ENCODE results near the gene CDH6. TPM values are rescaled to one million over a fixed set of nuclear protein-coding genes. Genes with fewer than 3 reads are reported as not detected.

CDH6 gene
- total and polyA plus RNA-seq, 10 of the 15 experiments (the other 5 are each of a cell fraction or from before 2014, with no cell fraction given), result 0.01 TPM; not detected in 9

- no peak for TF ChIP-seq REST (IDR thresholded peaks at IDR 0.05; ENCODE audit: low read depth, low read length)
- TF ChIP-seq CHD1 (IDR thresholded peaks at IDR 0.05; ENCODE audit: low read depth, low read length), result no peak
Observed at GRCh38 chr5:31365776-31366175, 172.3 kb downstream of the CDH6 start (continued).

GRCh38 chr5:31366941-31367340 is 173.5 kb downstream of the CDH6 start:
- Histone ChIP-seq H4K20me1 (ENCODE audit: control insufficient read depth, insufficient read depth) (no peaks in the 10 kb centered on the region), H3K4me3 (no peak overlapping the region), H3K27me3 (replicated peaks in 1 of 2; ENCODE audit: control insufficient read depth in 2 of 2, insufficient read depth in 2 of 2, low read length in 1 of 2) (peaks cover 0 to 3% of the 10 kb centered on the region in 2 experiments; a peak in 1 of 4 replicates), H3K9ac (ENCODE audit: control insufficient read depth, insufficient read depth, low read length) (no peak overlapping the region), H3K36me3 (ENCODE audit: control insufficient read depth in 2 of 2, insufficient read depth in 2 of 2, low read length in 1 of 2) (no peaks in the 10 kb centered on the region), H2AFZ (ENCODE audit: control insufficient read depth, low read depth, low read length) (no peak overlapping the region), H3K4me1 (ENCODE audit: control insufficient read depth, insufficient read depth, low read length) (no peaks in the 10 kb centered on the region), H3K79me2 (ENCODE audit: control insufficient read depth, insufficient read depth, low read length) (no peaks in the 10 kb centered on the region), H3K4me2 (ENCODE audit: control insufficient read depth, insufficient read depth) (no peak overlapping the region), H3K9me3 (replicated peaks; ENCODE audit: control insufficient read depth, insufficient read depth, low read length) (no peaks in the 10 kb centered on the region; the same call in 2 of the 3 replicates), H3K27ac (ENCODE audit: control insufficient read depth, insufficient read depth) (no peak overlapping the region)
- ATAC-seq, result no peak
- ChIA-PET CTCF (no interaction called here), RAD21 (ENCODE audit: unreplicated experiment) (no interaction called here), SMC1A (ENCODE audit: uncharacterized antibody, unreplicated experiment) (no interaction called here), POLR2A (no interaction called here)
- WGBS (ENCODE audit: insufficient coverage, insufficient replicate concordance, low lambda C conversion rate, missing lambda C conversion rate), result 10% methylated on average over 4 of the region's 5 CpGs
- intact Hi-C loops (cut with micrococcal nuclease; ENCODE audit: unreplicated experiment), result no loop called here
- DNase-seq (ENCODE audit: low read depth, low spot score), result no peak
- BruUV-seq (replicated peaks), result no TSS peak
- in situ Hi-C loops (cut with MboI), result no loop called here
- FAIRE-seq, result no peak
- TF ChIP-seq POLR2AphosphoS2 (IDR thresholded peaks at IDR 0.05; ENCODE audit: low read depth, low read length) (no peak), JUND (IDR thresholded peaks at IDR 0.05; ENCODE audit: low read depth, low read length) (no peak), SP1 (IDR thresholded peaks at IDR 0.05; ENCODE audit: low read depth, low read length) (no peak), BRCA1 (IDR thresholded peaks at IDR 0.05; ENCODE audit: low read depth, low read length) (no peak), TBL1XR1 (IDR thresholded peaks at IDR 0.05; ENCODE audit: low read depth, low read length) (no peak), NFXL1 (IDR thresholded peaks at IDR 0.05; ENCODE audit: borderline replicate concordance) (no peak), ZNF384 (IDR thresholded peaks at IDR 0.05; ENCODE audit: borderline replicate concordance, low read depth, low read length) (no peak), MYB (IDR thresholded peaks at IDR 0.05; ENCODE audit: borderline replicate concordance, low read depth, low read length) (no peak), HSF1 (IDR thresholded peaks at IDR 0.05; ENCODE audit: low read depth, low read length) (no peak), E2F4 (IDR thresholded peaks at IDR 0.05; ENCODE audit: low read depth, low read length) (no peak), CTCF (IDR thresholded peaks at IDR 0.05 in 2 of 3, conservative IDR thresholded peaks at IDR 0.05 in 1 of 3; ENCODE audit: control insufficient read depth in 2 of 3, extremely low read depth in 1 of 3, insufficient read depth in 1 of 3, low read depth in 3 of 3, low read length in 3 of 3) (no peak), POLR2AphosphoS5 (IDR thresholded peaks at IDR 0.05; ENCODE audit: low read length) (no peak), SIX5 (IDR thresholded peaks at IDR 0.05; ENCODE audit: low read depth, low read length, severe bottlenecking) (no peak), BHLHE40 (IDR thresholded peaks at IDR 0.05; ENCODE audit: borderline replicate concordance in 1 of 2, low read depth in 2 of 2, low read length in 1 of 2) (no peak)
